ENCODE results near the gene CYP19A1.

- TF ChIP-seq POLR2A (IDR thresholded peaks at IDR 0.05) (no peak), CTCF (IDR thresholded peaks at IDR 0.05) (no peak)
Measured at GRCh38 chr15:51212909-51213308, 125.5 kb downstream of the CYP19A1 start.
